GM19023 (cell line): ENCODE results near the gene DPF3.

Experiments used
- ATAC-seq: cut with Tn5 transposase; IDR thresholded peaks from one replicate; pipeline ENCODE4 v1.9.1; 2021; ENCODE audit warnings: mild to moderate bottlenecking, moderate library complexity; ENCODE audit not compliant: unreplicated experiment

Gene DPF3

GRCh38 chr14:72844524-72844923 is 49.4 kb downstream of the DPF3 start:
- ATAC-seq = no peak

GRCh38 chr14:72839753-72840607 is 53.9 kb downstream of the DPF3 start:
- ATAC-seq = no peak

- no peak for ATAC-seq
Measured at GRCh38 chr14:72839351-72839750, 54.5 kb downstream of the DPF3 start.

- ATAC-seq = no peak
Measured at GRCh38 chr14:72836085-72836484, 57.8 kb downstream of the DPF3 start.

GRCh38 chr14:72833174-72833573 is 60.7 kb downstream of the DPF3 start:
- no peak for ATAC-seq

- no peak for ATAC-seq
Measured at GRCh38 chr14:72830786-72831594, 62.9 kb downstream of the DPF3 start.

GRCh38 chr14:72830356-72830755 is 63.5 kb downstream of the DPF3 start:
- no peak for ATAC-seq

- no peak for ATAC-seq
Measured at GRCh38 chr14:72828604-72829003, 65.3 kb downstream of the DPF3 start.

GRCh38 chr14:72826039-72826438 is 67.9 kb downstream of the DPF3 start:
- ATAC-seq = no peak

- no peak for ATAC-seq
Measured at GRCh38 chr14:72825486-72825885, 68.4 kb downstream of the DPF3 start.

GRCh38 chr14:72824051-72824450 is 69.8 kb downstream of the DPF3 start:
- ATAC-seq = no peak

- ATAC-seq = no peak
Measured at GRCh38 chr14:72822946-72823611, 70.8 kb downstream of the DPF3 start.

- no peak for ATAC-seq
Measured at GRCh38 chr14:72818998-72819397, 74.9 kb downstream of the DPF3 start.

GRCh38 chr14:72816287-72816686 is 77.6 kb downstream of the DPF3 start:
- ATAC-seq = no peak

- ATAC-seq = no peak
Measured at GRCh38 chr14:72815430-72815829, 78.5 kb downstream of the DPF3 start.

GRCh38 chr14:72812292-72812851 is 81.5 kb downstream of the DPF3 start:
- ATAC-seq = no peak

- no peak for ATAC-seq
Measured at GRCh38 chr14:72810201-72810600, 83.7 kb downstream of the DPF3 start.

- ATAC-seq = no peak
Measured at GRCh38 chr14:72809063-72809462, 84.8 kb downstream of the DPF3 start.

GRCh38 chr14:72808564-72808963 is 85.3 kb downstream of the DPF3 start:
- ATAC-seq = no peak

GRCh38 chr14:72802588-72802946 is 91.3 kb downstream of the DPF3 start:
- no peak for ATAC-seq

GRCh38 chr14:72801836-72802587 is 91.9 kb downstream of the DPF3 start:
- no peak for ATAC-seq
